Stomach (tissue), 9 donors: ENCODE data around the gene CDRT4. TPM values are rescaled to one million over a fixed set of nuclear protein-coding genes. Genes with fewer than 3 reads are reported as not detected.
A peak's percentile ranks its signal among the peaks of the same experiment; 100 is the strongest.

Experiments used
- DNase-seq, 2 donors: peaks; one replicate each; pipeline versions ENCODE4 v3.0.0 to v3.0.0-alpha.2; 2013 to 2019
- H3K27ac ChIP-seq, 5 donors: fragments of 200-600 bp in 4 of 5; sonication (generic) in 4 of 5; one replicate each; pipeline ENCODE4 v1.5.1; 2013 to 2019; ENCODE audit warnings: mild to moderate bottlenecking in 1 of 5, moderate library complexity in 1 of 5
- H3K27me3 ChIP-seq, 3 donors: fragments of 200-600 bp; sonication (generic); one replicate each; pipeline ENCODE4 v1.5.1; 2017 to 2019; ENCODE audit warnings: mixed run types in 1 of 3
- H3K36me3 ChIP-seq, 4 donors: fragments of 200-600 bp; sonication (generic); 1 replicate in 3 of 4; 2 replicates in 1 of 4; pipeline ENCODE4 v1.5.1; 2016 to 2019
- H3K4me1 ChIP-seq, 4 donors: fragments of 200-600 bp; sonication (generic); one replicate each; pipeline ENCODE4 v1.5.1; 2016 to 2019
- H3K4me3 ChIP-seq, 4 donors: fragments of 200-600 bp; sonication (generic) in 3 of 4; one replicate each; pipeline ENCODE4 v1.5.1; 2016 to 2019; ENCODE audit warnings: mild to moderate bottlenecking in 1 of 4
- H3K9me3 ChIP-seq, 4 donors: fragments of 200-600 bp; sonication (generic); one replicate each; pipeline ENCODE4 v1.5.1; 2016 to 2019
- CTCF ChIP-seq, 7 experiments: fragments of 450-650 bp in 4 of 7; fragments of 200-600 bp in 3 of 7; sonication (generic) in 3 of 7; IDR thresholded peaks; one replicate each; pipeline ENCODE4 v1.5.1; 2016 to 2019; ENCODE audit warnings: antibody characterized with exemption in 7 of 7, control low read depth in 2 of 7, mild to moderate bottlenecking in 1 of 7
- EP300 ChIP-seq: sonication (generic); formaldehyde crosslinking; IDR thresholded peaks from one replicate; pipeline ENCODE4 v1.6.1; 2017; ENCODE audit warnings: antibody characterized with exemption
- POLR2A ChIP-seq, 4 donors: fragments of 450-650 bp; IDR thresholded peaks; one replicate each; pipeline ENCODE4 v1.6.1; 2016; ENCODE audit warnings: antibody characterized with exemption in 4 of 4, control low read depth in 2 of 4, mild to moderate bottlenecking in 1 of 4, moderate library complexity in 1 of 4
- POLR2AphosphoS5 ChIP-seq, 3 donors: sonication (generic); formaldehyde crosslinking; IDR thresholded peaks; one replicate each; pipeline ENCODE4 v1.6.1; 2016; ENCODE audit warnings: antibody characterized with exemption in 3 of 3
- WGBS, 5 donors: extraction: QIAGEN DNeasy Blood & Tissue Kit in 3 of 5; methylation state at CpG; one replicate each; pipeline versions ENCODE4 v1.1.5 to v1.1.7; 2013 to 2018; 5-methylcytosine and 5-hydroxymethylcytosine counted together
- intact Hi-C: fragments of 100-400 bp; cut with DNase I; formaldehyde crosslinking; loops from one replicate; pipeline ENCODE4 v1.15.1; 2023; ENCODE audit warnings: low total_unique reads
- polyA plus RNA-seq, 3 donors: library from polyadenylated mRNA; stranded (reverse); fragments of 200-250 nt; gene quantifications; one replicate each; pipeline ENCODE4 v1.2.3, GENCODE V29; 2013
- total RNA-seq, 5 donors: library from RNA; depleted of rRNA; stranded (reverse); fragments of >200 nt; gene quantifications; one replicate each; pipeline versions ENCODE4 v1.1.0 to v1.2.3, GENCODE V29; 2014 to 2016
- donor health status: healthy with polysubstance abuse.
- donor health status: Bipolar disorder and iron deficiency.
- donor health status: healthy.

The CDRT4 gene
- total and polyA plus RNA-seq, 8 donors = 1.5 to 12.8 (median 4.7) TPM; not detected in 2

DNA sequence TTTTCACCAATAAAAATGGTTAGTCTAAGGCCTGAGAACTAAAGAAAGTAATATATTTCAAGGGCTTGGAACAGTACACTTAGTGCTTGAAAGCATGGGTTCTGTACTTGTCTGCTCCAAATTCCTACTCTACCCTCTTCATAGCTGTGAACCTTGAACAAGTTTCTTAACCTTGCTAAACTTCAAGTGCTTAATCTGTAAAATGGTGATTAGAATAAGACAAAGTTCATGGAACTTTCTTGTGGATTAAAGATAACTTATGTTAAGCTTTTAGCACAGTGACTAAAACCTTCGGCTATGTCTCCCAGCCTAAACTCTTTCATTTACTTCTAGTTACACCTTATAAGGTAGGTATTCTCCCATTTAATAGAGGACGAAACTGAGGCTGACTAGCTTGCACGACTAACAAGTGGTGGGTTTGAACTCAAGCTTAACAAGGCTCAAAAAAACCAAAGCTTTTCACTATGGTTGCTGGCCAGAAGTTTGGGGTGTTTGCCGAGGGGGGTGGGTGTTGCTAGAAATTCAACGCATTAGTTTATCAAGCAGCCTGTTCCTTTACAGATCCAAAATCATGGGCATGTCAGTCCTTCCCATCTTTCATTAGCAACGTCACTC is 28.8 kb downstream of the CDRT4 start:
- intact Hi-C loops = no loop called here
- Histone ChIP-seq H3K27ac (peak overlapping the region in 1 of 5 donors; percentile 93), H3K27me3 (no peaks in the 10 kb centered on the region), H3K36me3 (peaks cover 0 to 6% (median 0%) of the 10 kb centered on the region in 4 donors), H3K4me1 (peaks cover 4 to 27% (median 21%) of the 10 kb centered on the region in 4 donors), H3K9me3 (no peaks in the 10 kb centered on the region), H3K4me3 (no peak overlapping the region)
- no peak for TF ChIP-seq POLR2A (IDR thresholded peaks at IDR 0.05)
- DNase-seq = no peak
- 71 to 86% (median 82%) methylated on average over 6 of the region's 6 CpGs for WGBS, 5 donors

DNA sequence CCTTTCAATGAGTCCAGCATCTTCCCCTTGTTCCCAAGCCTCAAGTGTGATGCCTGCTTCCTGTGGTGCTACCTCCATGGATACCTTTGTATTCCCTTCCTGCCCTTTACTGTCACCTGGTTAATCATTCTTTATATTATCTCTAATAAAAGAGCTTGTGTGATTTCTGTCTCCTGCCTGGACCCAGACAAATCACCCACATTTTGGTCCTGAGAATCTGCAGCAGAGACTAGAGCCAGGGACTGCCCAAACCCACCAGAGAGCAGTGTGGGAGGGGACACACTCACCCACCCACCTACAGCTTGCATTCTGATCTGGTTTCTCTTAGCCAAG is 30.2 kb downstream of the CDRT4 start:
- intact Hi-C loops = no loop called here
- H3K4me1 ChIP-seq = peaks cover 4 to 39% (median 33%) of the 10 kb centered on the region in 4 donors
- no peaks in the 10 kb centered on the region for H3K27me3 ChIP-seq
- no peaks in the 10 kb centered on the region for H3K9me3 ChIP-seq
- H3K36me3 ChIP-seq = peaks cover 0 to 6% (median 0%) of the 10 kb centered on the region in 4 donors
- no peak overlapping the region for H3K4me3 ChIP-seq
- TF ChIP-seq EP300 (no peak), POLR2AphosphoS5 (IDR thresholded peaks at IDR 0.05) (no peak), CTCF (IDR thresholded peaks at IDR 0.05) (no peak), POLR2A (IDR thresholded peaks at IDR 0.05) (no peak)
- H3K27ac ChIP-seq = peak overlapping the region in 4 of 5 donors; percentile 61 to 93 (median 64)
- no peak for DNase-seq

GRCh38 chr17:15436473-15437302 is 30.7 kb downstream of the CDRT4 start:
- peak in 1 of 7 experiments; percentile 17 for TF ChIP-seq CTCF (IDR thresholded peaks at IDR 0.05)
- TF ChIP-seq EP300 = no peak
- no peak for TF ChIP-seq POLR2A (IDR thresholded peaks at IDR 0.05)
- no peak for TF ChIP-seq POLR2AphosphoS5 (IDR thresholded peaks at IDR 0.05)
- Histone ChIP-seq H3K36me3 (peaks cover 0 to 6% (median 0%) of the 10 kb centered on the region in 4 donors), H3K27me3 (no peaks in the 10 kb centered on the region), H3K27ac (peak overlapping the region; percentile 28 to 93 (median 64)), H3K9me3 (no peaks in the 10 kb centered on the region), H3K4me1 (peaks cover 4 to 39% (median 33%) of the 10 kb centered on the region in 4 donors), H3K4me3 (no peak overlapping the region)
- intact Hi-C loops = no loop called here
- peak; percentile 44 to 76 for DNase-seq
- WGBS, 5 donors = 67 to 83% (median 73%) methylated on average over 3 of the region's 3 CpGs

DNA sequence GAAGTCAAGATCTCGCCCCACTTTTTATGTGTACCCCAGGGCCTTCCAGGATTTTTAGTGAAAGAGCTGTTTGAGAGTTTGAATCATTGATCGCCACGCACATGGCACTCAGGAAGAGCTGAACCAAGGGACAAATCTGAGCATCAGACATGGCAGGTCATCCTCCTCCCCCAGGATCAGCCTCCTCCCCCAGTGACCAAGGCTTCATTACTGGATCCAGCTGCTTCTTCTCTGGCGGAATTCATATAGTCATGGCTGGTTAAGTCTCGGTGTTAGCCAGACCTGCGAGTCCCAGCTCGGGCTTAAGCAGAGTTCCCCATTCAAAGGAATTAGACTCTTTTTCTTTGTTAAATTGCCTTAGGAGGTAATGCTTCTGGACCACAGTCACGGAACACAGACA is 32.5 kb downstream of the CDRT4 start:
- H3K27ac ChIP-seq = peak overlapping the region in 4 of 5 donors; percentile 50 to 93 (median 75)
- peaks cover 4 to 49% (median 35%) of the 10 kb centered on the region in 4 donors for H3K4me1 ChIP-seq
- TF ChIP-seq CTCF (IDR thresholded peaks at IDR 0.05) (no peak), POLR2A (IDR thresholded peaks at IDR 0.05) (no peak), POLR2AphosphoS5 (IDR thresholded peaks at IDR 0.05) (no peak), EP300 (no peak)
- no peak overlapping the region for H3K4me3 ChIP-seq
- H3K27me3 ChIP-seq = no peaks in the 10 kb centered on the region
- no peak for DNase-seq
- no peaks in the 10 kb centered on the region for H3K9me3 ChIP-seq
- intact Hi-C loops = no loop called here
- WGBS, 5 donors = 92 to 99% (median 96%) methylated on average over 8 of the region's 8 CpGs
- H3K36me3 ChIP-seq = peaks cover 0 to 6% (median 0%) of the 10 kb centered on the region in 4 donors
